NB4 (cell line): ENCODE data around the gene NDP.
A peak's percentile ranks its signal among the peaks of the same experiment; 100 is the strongest.

Experiments
- DNase-seq: peaks from one replicate; pipeline ENCODE4 v3.0.0; 2010; ENCODE audit warnings: low read depth
- H3K4me3 ChIP-seq: one replicate; pipeline ENCODE4 v1.5.1; 2011; ENCODE audit warnings: mild to moderate bottlenecking, low read depth, low read length, moderate library complexity
- MYC ChIP-seq: IDR thresholded peaks from 2 replicates; pipeline ENCODE4 v1.6.1; 2011; ENCODE audit warnings: low read depth, low read length
- POLR2A ChIP-seq: IDR thresholded peaks from 2 replicates; pipeline ENCODE4 v1.6.1; 2011; ENCODE audit warnings: mild to moderate bottlenecking; ENCODE audit not compliant: insufficient read length; ENCODE audit errors: extremely low read depth
- TF ChIP-seq, protein P1 (sequence below): IDR thresholded peaks from 2 replicates; pipeline ENCODE4 v1.6.1; 2011; ENCODE audit warnings: low read depth, low read length
- TF ChIP-seq, protein P2 (sequence below): IDR thresholded peaks from one replicate; pipeline ENCODE4 v1.5.1; 2012; ENCODE audit warnings: low read depth, low read length

Gene NDP

DNA sequence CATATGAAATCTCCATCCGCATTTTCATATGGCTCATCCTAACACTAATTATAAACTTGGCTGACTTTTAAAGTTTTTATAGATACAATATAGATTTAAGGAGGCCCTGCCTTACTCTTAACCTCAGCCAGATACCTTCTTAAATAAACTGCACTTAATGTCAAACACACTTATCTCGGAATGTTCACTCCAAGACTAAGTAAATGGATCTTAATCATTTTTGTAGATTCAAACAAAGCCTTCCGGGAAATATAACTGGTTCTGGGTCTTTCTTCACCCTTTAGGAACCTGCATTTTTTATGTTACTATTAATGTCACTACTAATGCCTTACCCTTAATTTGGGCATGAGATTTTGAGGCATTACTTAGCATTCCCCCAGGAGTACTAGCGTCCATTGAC, 43.7 kb upstream of the NDP start:
- TF ChIP-seq, protein P1, sequence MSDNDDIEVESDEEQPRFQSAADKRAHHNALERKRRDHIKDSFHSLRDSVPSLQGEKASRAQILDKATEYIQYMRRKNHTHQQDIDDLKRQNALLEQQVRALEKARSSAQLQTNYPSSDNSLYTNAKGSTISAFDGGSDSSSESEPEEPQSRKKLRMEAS: no peak
- TF ChIP-seq, protein P2, sequence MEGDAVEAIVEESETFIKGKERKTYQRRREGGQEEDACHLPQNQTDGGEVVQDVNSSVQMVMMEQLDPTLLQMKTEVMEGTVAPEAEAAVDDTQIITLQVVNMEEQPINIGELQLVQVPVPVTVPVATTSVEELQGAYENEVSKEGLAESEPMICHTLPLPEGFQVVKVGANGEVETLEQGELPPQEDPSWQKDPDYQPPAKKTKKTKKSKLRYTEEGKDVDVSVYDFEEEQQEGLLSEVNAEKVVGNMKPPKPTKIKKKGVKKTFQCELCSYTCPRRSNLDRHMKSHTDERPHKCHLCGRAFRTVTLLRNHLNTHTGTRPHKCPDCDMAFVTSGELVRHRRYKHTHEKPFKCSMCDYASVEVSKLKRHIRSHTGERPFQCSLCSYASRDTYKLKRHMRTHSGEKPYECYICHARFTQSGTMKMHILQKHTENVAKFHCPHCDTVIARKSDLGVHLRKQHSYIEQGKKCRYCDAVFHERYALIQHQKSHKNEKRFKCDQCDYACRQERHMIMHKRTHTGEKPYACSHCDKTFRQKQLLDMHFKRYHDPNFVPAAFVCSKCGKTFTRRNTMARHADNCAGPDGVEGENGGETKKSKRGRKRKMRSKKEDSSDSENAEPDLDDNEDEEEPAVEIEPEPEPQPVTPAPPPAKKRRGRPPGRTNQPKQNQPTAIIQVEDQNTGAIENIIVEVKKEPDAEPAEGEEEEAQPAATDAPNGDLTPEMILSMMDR: no peak
- no peak for TF ChIP-seq POLR2A
- TF ChIP-seq MYC: no peak

DNA sequence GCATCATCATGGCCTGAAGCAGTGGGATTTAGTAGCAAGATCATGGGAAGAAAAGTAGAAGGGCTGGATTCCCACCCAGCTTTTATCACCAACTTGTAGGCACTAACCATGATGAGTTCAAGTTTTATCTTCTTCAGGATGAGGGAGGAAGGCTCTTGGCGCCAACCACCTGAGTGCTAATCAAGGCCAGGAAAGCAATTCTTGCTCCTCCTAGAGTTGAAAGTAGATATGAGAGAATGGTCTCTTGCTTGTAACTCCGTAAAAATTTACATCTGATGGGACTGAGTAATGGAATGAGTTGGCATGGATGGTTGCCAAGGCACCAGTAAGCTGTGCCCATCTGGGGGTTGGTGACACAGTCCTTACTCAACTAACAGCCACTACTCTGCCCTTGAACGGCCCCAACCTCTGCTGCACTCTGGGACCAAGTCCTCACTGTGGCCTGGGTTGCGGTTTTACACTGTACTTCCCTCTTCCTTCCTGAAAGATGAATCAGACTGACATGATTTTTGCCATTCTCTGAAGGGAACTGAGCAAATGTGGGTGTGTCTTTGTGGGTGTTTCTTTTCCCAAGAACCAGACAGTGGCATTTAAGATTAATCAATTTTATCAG, 39.4 kb upstream of the NDP start:
- TF ChIP-seq, protein P1: no peak
- TF ChIP-seq, protein P2: no peak
- TF ChIP-seq MYC (no peak), POLR2A (no peak)
- peak; percentile 93 for DNase-seq
- H3K4me3 ChIP-seq: no peak overlapping the region

More for the DNA sequence above, 43.7 kb upstream of the NDP start:
- no peak overlapping the region for H3K4me3 ChIP-seq
- no peak for DNase-seq

DNA sequence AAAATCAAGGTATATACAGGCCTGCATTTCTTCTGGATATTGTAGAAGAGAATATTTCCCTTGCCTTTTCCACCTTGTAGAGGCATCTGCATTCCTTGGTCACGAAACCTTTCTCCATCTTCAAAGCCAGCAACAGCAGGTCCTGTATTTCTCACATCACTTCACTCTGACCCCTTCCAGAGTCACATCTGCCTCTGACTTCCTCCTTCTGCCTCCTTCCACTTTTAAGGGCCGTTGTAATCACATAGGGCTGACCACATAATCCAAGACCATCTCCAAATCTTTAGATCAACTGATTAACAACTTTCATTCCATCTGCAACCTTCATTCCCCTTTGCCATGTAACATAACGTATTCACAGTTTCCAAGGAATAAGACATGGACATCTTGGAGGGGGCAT, 38.3 kb upstream of the NDP start:
- H3K4me3 ChIP-seq: no peak overlapping the region
- no peak for TF ChIP-seq POLR2A
- no peak for TF ChIP-seq MYC
- TF ChIP-seq, protein P2: no peak
- TF ChIP-seq, protein P1: no peak
- DNase-seq: peak; percentile 64

DNA sequence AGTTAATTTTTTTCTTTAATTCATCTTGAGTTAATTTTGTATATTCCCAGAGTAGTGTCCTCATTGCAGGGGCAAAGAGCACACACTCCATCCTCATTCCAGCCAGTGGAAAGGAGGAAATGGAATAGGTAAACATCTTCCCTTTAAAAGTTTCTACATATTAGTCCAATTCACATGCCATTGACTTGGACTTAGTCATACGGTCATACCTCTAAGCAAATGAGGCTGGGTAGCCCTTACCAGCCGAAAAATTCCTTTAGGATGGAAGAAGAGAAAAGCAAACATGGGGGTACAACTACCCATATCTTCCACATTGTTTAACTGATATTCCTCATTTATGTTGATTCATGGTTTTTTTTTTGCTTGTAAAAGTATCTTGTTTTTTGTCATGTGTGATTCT, 37.4 kb upstream of the NDP start:
- TF ChIP-seq, protein P2: no peak
- no peak for TF ChIP-seq MYC
- no peak for TF ChIP-seq POLR2A
- TF ChIP-seq, protein P1: no peak
- no peak for DNase-seq
- H3K4me3 ChIP-seq: no peak overlapping the region

DNA sequence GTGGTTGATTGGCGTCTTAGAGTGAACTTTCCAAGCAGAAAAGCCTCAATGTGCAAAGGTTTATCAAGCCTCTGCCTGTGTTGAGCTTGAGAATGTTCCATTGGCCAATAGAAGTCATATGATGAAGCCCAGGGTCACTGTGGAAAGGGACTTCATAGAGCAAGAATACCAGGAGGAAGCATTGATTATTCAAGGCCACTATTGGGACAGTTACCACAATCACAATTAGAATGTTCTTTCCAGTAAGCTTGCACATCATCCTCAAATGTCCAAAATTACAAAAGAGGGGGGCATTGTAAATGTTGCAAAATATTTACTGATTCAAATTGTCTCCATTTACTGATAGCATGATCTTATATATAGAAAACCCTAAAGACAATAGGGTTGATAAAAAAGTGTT, 32.9 kb upstream of the NDP start:
- TF ChIP-seq, protein P2: no peak
- TF ChIP-seq MYC (no peak), POLR2A (no peak)
- TF ChIP-seq, protein P1: no peak
- H3K4me3 ChIP-seq: no peak overlapping the region
- no peak for DNase-seq

DNA sequence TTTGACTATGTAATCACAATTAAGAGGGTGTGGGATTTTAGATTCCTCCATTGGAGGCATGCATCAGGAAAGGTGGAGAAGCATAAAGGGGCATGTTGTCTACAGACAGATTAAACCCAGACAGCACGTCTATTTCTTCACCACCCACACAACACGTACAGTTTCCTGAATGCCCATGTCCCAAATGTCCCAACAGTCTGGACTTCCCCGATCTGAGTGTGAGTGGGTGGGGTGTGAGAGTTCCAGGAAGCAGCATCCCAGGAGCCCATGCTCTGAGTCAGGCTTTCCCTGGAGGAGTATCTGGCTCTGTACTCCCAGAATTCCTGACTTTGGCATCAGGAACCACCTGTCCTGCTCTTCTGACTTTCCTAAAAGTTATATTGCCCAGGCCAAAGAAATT, 30.8 kb upstream of the NDP start:
- TF ChIP-seq, protein P2: no peak
- no peak for TF ChIP-seq POLR2A
- no peak for TF ChIP-seq MYC
- TF ChIP-seq, protein P1: no peak
- DNase-seq: no peak
- H3K4me3 ChIP-seq: no peak overlapping the region
